Stimulated activated naive B cell treated with anti-CD40 and anti-IgM and Interleukin-4, amounts not matched to agents 10 μg/mL and 1 μg/mL and 100 μg/mL, for 72 hours (primary cell): ENCODE measurements around the gene ARHGAP25.

Experiments
- ATAC-seq, 2 donors: fragments of 150-1000 bp; cut with Tn5 transposase; replicated peaks; 2 replicates each; pipeline ENCODE4 v1.10.0; 2021; ENCODE audit warnings: moderate library complexity in 1 of 2
- DNase-seq: peaks from one replicate; pipeline ENCODE4 v3.0.0; 2021
- H3K27ac Mint-ChIP-seq: one replicate; pipeline ENCODE4 v1.8.0; 2022; ENCODE audit warnings: mild to moderate bottlenecking, mixed read lengths
- H3K27me3 Mint-ChIP-seq, 2 donors: one replicate each; pipeline ENCODE4 v1.8.0; 2022; ENCODE audit warnings: mixed read lengths in 2 of 2
- H3K36me3 Mint-ChIP-seq, 2 donors: one replicate each; pipeline ENCODE4 v1.8.0; 2022; ENCODE audit warnings: mixed read lengths in 2 of 2, mild to moderate bottlenecking in 1 of 2
- H3K4me1 Mint-ChIP-seq, 2 donors: one replicate each; pipeline ENCODE4 v1.8.0; 2022; ENCODE audit warnings: mixed read lengths in 2 of 2, mild to moderate bottlenecking in 1 of 2
- H3K4me3 Mint-ChIP-seq, 2 donors: one replicate each; pipeline ENCODE4 v1.8.0; 2022; ENCODE audit warnings: mild to moderate bottlenecking in 2 of 2, mixed read lengths in 2 of 2, moderate library complexity in 1 of 2
- H3K9me3 Mint-ChIP-seq, 2 donors: one replicate each; pipeline ENCODE4 v1.8.0; 2022; ENCODE audit warnings: mixed read lengths in 2 of 2, mild to moderate bottlenecking in 1 of 2

ARHGAP25 gene

DNA sequence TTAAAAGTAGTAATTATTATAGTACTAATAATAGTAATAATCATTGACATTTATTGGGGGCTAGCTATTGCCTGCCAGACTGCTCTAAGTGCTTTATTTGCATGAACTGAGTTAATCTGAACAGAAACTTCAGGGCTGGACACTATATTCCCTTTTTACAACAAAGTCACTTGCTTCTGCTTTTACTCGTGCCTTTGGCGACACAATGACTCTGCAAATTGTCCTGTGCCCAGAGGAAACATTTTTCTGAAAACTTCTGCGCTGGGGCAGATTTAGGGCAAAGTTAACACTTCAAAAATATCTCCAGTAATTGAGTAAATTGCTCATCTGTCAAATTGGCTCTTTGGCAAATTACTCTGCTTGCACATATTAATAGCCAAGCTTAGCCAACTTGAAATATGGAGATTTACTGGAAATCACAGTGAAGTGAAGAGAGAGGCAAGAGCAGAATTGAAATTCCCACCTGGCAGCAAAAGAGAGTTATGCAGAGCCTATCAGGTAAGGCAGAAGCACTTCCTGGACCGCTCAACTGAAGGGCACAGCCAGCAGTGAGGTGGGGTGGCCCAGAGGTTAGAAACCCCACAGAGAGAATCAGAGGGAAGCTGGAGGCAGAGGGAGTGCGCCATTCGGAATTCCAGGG is 100.2 kb downstream of the ARHGAP25 start:
- ATAC-seq = no peak
- Mint-ChIP-seq H3K4me3 (peak overlapping the region; percentile 30 to 56), H3K27ac (peak overlapping the region; percentile 72), H3K4me1 (peaks cover 52 to 69% of the 10 kb centered on the region in 2 donors), H3K36me3 (peaks cover 6 to 7% of the 10 kb centered on the region in 2 donors), H3K9me3 (peaks cover 0 to 3% of the 10 kb centered on the region in 2 donors), H3K27me3 (no peaks in the 10 kb centered on the region)
- no peak for DNase-seq

DNA sequence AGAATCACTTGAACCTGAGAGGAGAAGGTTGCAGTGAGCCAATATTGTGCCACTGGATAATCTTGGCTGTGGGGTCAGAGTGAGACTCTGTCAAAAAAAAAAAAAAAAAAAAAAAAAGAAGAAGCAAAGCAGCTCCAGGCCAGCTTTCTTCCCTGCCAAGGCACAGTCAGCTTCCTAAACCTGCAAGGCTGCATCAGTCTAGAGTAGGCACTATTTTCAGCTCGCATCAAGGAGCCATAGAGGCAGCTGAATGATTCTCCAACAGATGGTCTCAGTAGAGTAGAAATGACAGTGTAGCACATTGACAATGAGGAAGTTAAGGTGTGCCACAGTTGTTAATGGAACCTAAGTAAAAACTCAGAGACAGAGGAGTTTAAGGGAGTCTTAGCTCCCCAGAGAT is 101.0 kb downstream of the ARHGAP25 start:
- H3K36me3 Mint-ChIP-seq = peaks cover 6 to 7% of the 10 kb centered on the region in 2 donors
- H3K27ac Mint-ChIP-seq = peak overlapping the region; percentile 39
- peak; percentile 50 to 63 for ATAC-seq
- H3K27me3 Mint-ChIP-seq = no peaks in the 10 kb centered on the region
- no peak for DNase-seq
- peaks cover 51 to 66% of the 10 kb centered on the region in 2 donors for H3K4me1 Mint-ChIP-seq
- peaks cover 0 to 3% of the 10 kb centered on the region in 2 donors for H3K9me3 Mint-ChIP-seq
- no peak overlapping the region for H3K4me3 Mint-ChIP-seq

DNA sequence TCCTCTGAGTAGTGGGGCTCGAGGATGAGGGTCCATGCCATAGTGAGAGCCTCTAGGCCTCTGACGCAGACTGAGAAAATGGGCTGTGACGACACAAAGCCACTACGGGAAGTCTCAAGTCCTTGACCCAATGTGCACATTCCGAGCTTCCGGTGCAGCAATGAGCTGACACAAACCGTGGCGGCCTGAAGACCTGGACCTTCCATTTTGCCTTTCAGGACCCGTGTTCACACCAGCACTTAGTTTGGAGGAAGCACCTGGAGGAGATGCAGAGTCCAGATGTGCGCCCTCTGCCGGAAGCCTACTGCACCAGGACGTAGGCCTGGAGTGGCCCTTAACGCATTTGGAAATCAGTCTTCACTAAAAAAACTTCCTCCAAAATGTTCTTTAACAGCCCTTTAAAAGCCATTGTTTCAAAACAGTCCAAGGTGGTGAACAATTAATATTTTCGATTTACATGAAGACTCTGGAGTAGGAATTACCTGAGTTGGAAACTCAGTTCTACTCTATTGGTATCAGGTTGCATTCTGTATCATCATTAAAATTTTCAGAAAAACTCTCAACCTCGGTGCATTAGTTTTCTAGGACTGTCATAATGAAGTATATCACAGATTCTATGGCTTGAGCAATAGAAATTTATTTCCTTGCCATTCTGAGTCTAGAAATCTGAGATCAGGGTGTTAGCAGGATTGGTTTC is 102.7 kb downstream of the ARHGAP25 start:
- Mint-ChIP-seq H3K9me3 (peaks cover 0 to 3% of the 10 kb centered on the region in 2 donors), H3K36me3 (peaks cover 4 to 6% of the 10 kb centered on the region in 2 donors), H3K4me1 (peaks cover 37 to 49% of the 10 kb centered on the region in 2 donors), H3K27ac (peak overlapping the region; percentile 76), H3K27me3 (no peaks in the 10 kb centered on the region), H3K4me3 (no peak overlapping the region)
- ATAC-seq = peak; percentile 42 to 43
- peak; percentile 55 for DNase-seq

DNA sequence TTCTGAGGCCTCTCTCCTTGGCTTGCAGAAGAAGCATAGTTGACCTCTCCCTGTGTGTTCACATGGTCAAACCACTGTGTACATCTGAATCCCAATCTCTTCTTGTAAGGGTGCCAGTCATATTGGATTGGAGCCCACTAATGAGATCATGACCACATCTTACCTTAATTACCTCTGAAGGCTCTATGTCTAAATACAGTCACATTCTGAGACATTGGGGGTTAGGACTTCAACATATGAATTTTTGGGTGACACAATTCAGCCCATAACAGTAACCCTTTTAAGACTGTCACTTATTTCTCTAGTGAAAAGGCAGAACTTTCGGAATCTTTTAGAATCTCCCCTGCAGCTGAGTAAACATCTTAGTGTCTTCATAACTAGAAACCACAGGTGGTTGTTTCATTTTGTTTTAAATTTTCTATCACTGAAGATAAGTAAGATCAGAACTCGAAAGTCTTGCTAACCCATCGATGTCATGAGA is 103.3 kb downstream of the ARHGAP25 start:
- Mint-ChIP-seq H3K36me3 (peaks cover 4 to 6% of the 10 kb centered on the region in 2 donors), H3K9me3 (peaks cover 0 to 3% of the 10 kb centered on the region in 2 donors), H3K27ac (no peak overlapping the region), H3K4me3 (no peak overlapping the region), H3K27me3 (no peaks in the 10 kb centered on the region), H3K4me1 (peaks cover 32 to 43% of the 10 kb centered on the region in 2 donors)
- no peak for DNase-seq
- peak; percentile 17 to 19 for ATAC-seq

DNA sequence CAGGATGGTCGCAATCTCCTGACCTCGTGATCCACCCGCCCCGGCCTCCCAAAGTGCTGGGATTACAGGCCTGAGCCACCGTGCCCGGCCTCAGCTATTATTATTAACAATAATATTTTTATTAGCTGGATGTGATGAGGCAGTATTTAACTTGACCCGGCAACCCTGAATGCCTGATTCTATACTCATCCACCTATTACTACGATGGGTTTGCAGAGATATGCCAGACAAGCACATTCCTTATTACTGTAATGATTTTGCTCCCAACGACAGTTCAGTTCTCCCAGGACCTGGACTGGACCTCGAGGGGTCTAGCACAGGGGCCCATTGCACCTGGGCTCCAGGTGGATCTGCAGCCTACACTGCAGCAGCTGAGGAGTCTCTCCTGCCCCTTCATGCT is 104.0 kb downstream of the ARHGAP25 start:
- peaks cover 0 to 3% of the 10 kb centered on the region in 2 donors for H3K9me3 Mint-ChIP-seq
- peak overlapping the region; percentile 47 for H3K27ac Mint-ChIP-seq
- DNase-seq = no peak
- no peak for ATAC-seq
- H3K36me3 Mint-ChIP-seq = peaks cover 4 to 6% of the 10 kb centered on the region in 2 donors
- peaks cover 31 to 35% of the 10 kb centered on the region in 2 donors for H3K4me1 Mint-ChIP-seq
- H3K27me3 Mint-ChIP-seq = no peaks in the 10 kb centered on the region
- H3K4me3 Mint-ChIP-seq = no peak overlapping the region

DNA sequence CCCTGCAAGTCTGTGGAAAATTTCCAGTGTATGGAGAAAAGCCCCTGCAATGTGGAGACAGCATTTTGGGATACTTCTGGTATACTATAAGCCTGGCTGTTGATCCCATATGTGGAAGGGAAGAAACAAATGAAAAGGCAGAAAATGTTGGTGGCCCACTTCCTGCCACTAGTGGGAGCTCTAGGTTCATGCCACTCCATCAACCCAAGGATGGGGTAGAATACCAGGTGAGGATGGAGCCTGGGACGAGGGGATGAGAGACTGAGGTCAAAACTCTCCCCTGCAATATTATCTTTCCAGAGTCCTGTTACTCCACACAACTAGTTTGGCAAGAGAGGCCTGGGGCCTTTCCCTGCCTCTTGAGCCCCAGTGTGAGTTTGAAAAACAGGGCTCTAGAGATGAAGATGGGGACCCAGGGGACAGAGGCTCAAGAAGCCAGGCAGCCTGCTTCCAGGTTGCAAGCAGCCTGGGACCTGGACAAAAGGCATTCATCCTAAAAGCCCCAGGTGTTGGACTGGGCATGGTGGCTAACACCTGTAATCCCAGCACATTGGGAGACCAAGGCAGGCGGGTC is 104.7 kb downstream of the ARHGAP25 start:
- Mint-ChIP-seq H3K4me3 (no peak overlapping the region), H3K36me3 (peaks cover 4 to 6% of the 10 kb centered on the region in 2 donors), H3K27me3 (no peaks in the 10 kb centered on the region), H3K9me3 (peaks cover 0 to 3% of the 10 kb centered on the region in 2 donors), H3K27ac (peak overlapping the region; percentile 59), H3K4me1 (peaks cover 25 to 28% of the 10 kb centered on the region in 2 donors)
- DNase-seq (no peak), ATAC-seq (no peak)

DNA sequence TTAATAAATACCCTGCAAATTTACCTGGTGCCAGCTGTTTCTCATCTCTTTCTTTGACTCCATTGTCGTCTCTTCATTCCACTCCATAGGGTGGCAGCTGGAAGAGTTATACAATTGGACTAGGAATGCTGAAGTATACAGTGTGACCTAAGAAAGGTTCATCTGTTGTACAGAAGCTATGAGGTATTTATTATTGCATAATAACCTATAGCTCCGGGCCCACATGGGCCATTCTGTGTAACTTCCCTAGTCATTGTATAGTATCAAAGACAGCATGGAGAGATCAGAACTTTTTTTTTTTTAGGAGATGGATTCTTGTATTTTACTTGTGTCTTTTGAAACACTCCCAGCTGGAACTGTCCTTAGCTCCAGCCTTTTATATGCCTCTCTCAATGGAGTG is 110.4 kb downstream of the ARHGAP25 start:
- Mint-ChIP-seq H3K36me3 (no peaks in the 10 kb centered on the region), H3K27me3 (peaks cover 0 to 4% of the 10 kb centered on the region in 2 donors), H3K4me3 (no peak overlapping the region), H3K27ac (no peak overlapping the region), H3K4me1 (peaks cover 0 to 2% of the 10 kb centered on the region in 2 donors), H3K9me3 (no peaks in the 10 kb centered on the region)
- no peak for DNase-seq
- no peak for ATAC-seq

DNA sequence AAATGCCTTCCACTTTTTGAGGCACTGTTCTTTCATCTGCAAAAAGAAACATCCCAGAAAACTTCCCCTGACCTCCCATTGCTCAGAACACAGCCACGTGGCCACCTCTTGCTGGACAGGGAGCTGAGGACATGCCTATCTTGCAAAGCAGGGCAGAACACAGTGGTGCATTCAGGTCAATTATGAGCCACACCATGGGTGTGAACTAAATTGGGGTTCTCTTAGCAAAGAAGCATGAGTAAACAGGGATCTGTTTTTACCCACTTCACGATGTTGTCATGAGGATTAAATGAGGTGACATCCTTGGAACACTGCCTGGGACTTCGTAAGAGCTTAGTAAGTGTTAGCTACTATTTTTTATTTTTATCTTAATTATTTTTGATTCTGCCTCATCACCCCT is 111.5 kb downstream of the ARHGAP25 start:
- H3K4me1 Mint-ChIP-seq = peaks cover 0 to 2% of the 10 kb centered on the region in 2 donors
- no peaks in the 10 kb centered on the region for H3K9me3 Mint-ChIP-seq
- DNase-seq (no peak), ATAC-seq (no peak)
- H3K36me3 Mint-ChIP-seq = no peaks in the 10 kb centered on the region
- H3K27me3 Mint-ChIP-seq = peaks cover 0 to 4% of the 10 kb centered on the region in 2 donors
- H3K4me3 Mint-ChIP-seq = no peak overlapping the region
- H3K27ac Mint-ChIP-seq = no peak overlapping the region

DNA sequence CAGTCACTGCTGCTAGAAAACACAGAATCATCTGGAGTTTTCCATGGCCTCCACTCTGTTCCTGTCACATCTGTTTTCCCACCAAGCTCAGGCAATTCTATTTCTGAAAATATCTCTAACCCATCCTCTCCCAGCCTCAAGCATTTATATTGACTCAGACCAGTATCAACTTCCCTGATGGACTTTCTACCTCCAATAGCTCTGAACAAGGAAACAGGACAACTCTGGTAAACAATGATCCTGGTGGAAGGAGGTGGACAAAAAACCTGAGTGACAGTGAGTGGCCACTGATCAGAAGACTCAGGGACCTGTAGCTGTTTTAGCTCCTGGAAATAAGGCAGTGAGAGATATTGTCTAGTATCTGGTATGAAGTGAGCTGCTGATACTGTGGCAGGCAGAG is 113.1 kb downstream of the ARHGAP25 start:
- H3K4me1 Mint-ChIP-seq = no peaks in the 10 kb centered on the region
- no peak overlapping the region for H3K4me3 Mint-ChIP-seq
- H3K9me3 Mint-ChIP-seq = no peaks in the 10 kb centered on the region
- no peaks in the 10 kb centered on the region for H3K36me3 Mint-ChIP-seq
- peaks cover 0 to 4% of the 10 kb centered on the region in 2 donors for H3K27me3 Mint-ChIP-seq
- no peak for DNase-seq
- no peak overlapping the region for H3K27ac Mint-ChIP-seq
- ATAC-seq = no peak

DNA sequence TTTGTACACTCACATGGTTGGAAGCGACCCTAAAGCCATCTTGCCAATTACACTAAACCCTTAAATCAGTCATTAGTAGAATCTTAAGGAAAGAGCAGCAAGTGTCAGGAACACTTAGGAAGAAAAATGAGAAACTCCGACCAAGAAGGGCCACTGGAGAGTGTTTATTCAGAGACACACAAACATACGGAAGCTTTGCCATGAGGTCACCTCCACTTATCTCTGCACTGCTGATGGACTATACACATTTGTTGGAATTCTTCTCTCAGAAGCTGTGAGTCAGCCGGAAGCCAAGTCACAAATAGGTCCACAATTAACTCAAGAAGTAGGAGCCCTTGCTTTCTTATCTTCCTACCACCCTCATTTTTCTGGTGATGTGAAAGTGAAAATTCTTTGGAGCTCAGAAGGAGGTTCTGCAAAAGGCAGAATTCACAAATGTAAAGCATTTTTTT is 115.0 kb downstream of the ARHGAP25 start:
- DNase-seq (no peak), ATAC-seq (no peak)
- H3K36me3 Mint-ChIP-seq = no peaks in the 10 kb centered on the region
- H3K27ac Mint-ChIP-seq = no peak overlapping the region
- peaks cover 0 to 4% of the 10 kb centered on the region in 2 donors for H3K27me3 Mint-ChIP-seq
- H3K4me3 Mint-ChIP-seq = no peak overlapping the region
- peaks cover 0 to under 1% of the 10 kb centered on the region in 2 donors for H3K4me1 Mint-ChIP-seq
- no peaks in the 10 kb centered on the region for H3K9me3 Mint-ChIP-seq

DNA sequence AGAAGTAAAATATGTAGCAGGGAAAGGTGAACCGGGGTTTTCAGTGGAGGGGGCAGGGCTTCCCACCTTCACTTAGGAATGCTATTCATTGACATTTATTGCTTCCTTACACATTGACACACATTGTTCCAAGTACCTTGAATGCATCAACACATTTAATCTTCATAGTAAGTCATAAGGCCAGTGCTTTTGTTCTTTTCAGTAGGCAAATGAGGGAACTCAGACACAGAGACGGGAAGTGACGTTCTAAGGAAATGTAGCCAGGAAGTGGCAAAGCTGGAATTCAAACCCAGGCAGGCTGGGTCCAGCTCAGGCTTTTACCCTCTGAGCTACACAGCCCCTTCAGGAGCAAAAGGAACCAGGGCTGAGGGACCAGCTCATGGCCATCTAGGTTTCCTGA is 115.9 kb downstream of the ARHGAP25 start:
- DNase-seq = no peak
- no peak overlapping the region for H3K4me3 Mint-ChIP-seq

DNA sequence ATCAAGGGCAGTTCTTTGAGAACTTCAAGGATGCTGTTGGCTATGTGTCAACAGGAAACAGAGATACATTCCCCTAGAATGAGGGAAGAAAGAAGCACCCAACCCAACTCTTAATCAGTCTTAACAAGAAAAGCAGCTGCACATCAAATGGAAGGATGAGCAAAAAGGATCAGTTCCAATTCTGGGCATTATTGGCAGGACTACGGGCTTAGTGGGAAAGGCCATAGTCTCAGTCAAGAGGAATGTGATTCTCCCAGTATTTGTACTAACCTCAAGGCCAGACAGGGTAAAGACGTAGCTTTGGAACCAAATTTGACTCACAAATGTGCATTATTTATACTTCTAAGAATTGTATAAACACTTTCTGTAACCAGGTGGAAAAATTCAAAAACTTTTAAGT is 118.4 kb downstream of the ARHGAP25 start:
- no peak for ATAC-seq
- no peaks in the 10 kb centered on the region for H3K27me3 Mint-ChIP-seq
- H3K4me1 Mint-ChIP-seq = peaks cover 17 to 28% of the 10 kb centered on the region in 2 donors

More for the DNA sequence above, 115.9 kb downstream of the ARHGAP25 start:
- peaks cover 4 to 7% of the 10 kb centered on the region in 2 donors for H3K4me1 Mint-ChIP-seq
- no peaks in the 10 kb centered on the region for H3K36me3 Mint-ChIP-seq
- H3K27me3 Mint-ChIP-seq = peaks cover 0 to 4% of the 10 kb centered on the region in 2 donors
- H3K27ac Mint-ChIP-seq = no peak overlapping the region
- H3K9me3 Mint-ChIP-seq = no peaks in the 10 kb centered on the region
- ATAC-seq = no peak

DNA sequence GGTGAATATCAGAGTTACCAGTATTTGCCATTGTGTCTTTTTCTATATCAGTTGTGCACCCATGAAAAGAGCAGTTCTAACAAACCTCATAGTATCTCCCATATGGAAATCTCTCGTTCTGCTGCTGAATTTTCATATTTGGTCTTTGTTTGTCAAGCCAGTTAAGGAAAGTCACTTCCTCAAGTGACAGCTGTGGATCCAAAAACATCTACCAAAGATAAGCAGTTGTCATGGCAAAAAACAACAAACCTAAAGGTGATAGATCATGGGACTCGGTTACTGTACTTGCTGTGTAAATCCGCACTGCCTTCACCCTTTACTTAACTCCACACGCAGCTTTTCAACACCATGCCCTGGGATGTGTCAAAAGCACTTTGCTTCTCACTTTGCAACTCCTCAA is 119.3 kb downstream of the ARHGAP25 start:
- DNase-seq (no peak), ATAC-seq (no peak)
- Mint-ChIP-seq H3K4me3 (no peak overlapping the region), H3K9me3 (no peaks in the 10 kb centered on the region), H3K36me3 (no peaks in the 10 kb centered on the region), H3K27me3 (no peaks in the 10 kb centered on the region), H3K4me1 (peaks cover 22 to 37% of the 10 kb centered on the region in 2 donors), H3K27ac (no peak overlapping the region)

More for the DNA sequence above, 118.4 kb downstream of the ARHGAP25 start:
- no peak for DNase-seq
- no peaks in the 10 kb centered on the region for H3K36me3 Mint-ChIP-seq
- H3K27ac Mint-ChIP-seq = no peak overlapping the region
- no peaks in the 10 kb centered on the region for H3K9me3 Mint-ChIP-seq
- H3K4me3 Mint-ChIP-seq = no peak overlapping the region

DNA sequence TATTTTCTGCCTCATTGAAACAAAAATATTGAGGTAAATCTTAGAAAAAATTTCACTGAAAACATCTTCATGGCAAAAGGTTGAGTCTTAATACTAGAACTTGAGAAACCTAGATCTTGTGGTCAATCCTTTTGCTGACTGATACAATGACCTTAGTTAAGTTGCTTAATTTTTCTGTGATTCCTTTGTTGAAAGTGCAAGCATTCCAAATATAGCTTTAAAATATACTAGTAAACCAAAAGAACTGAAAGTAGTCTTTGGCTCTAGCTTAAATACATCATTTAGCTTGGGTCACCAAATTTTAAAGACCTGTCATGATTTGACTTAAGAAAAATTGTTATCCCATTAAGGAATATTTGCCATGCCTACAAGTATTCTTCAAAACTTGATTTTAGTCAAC is 119.9 kb downstream of the ARHGAP25 start:
- Mint-ChIP-seq H3K9me3 (no peaks in the 10 kb centered on the region), H3K36me3 (no peaks in the 10 kb centered on the region), H3K4me1 (peaks cover 22 to 42% of the 10 kb centered on the region in 2 donors), H3K27me3 (no peaks in the 10 kb centered on the region), H3K27ac (peak overlapping the region; percentile 39), H3K4me3 (no peak overlapping the region)
- no peak for DNase-seq
- ATAC-seq = no peak
